NB4 (cell line): ENCODE measurements around the gene LY6G5B.
A peak's percentile ranks its signal among the peaks of the same experiment; 100 is the strongest.

Experiments used
- DNase-seq: peaks from one replicate; pipeline ENCODE4 v3.0.0; 2010; ENCODE audit warnings: low read depth
- H3K4me3 ChIP-seq: one replicate; pipeline ENCODE4 v1.5.1; 2011; ENCODE audit warnings: mild to moderate bottlenecking, low read depth, low read length, moderate library complexity
- CTCF ChIP-seq: IDR thresholded peaks from one replicate; pipeline ENCODE4 v1.5.1; 2012; ENCODE audit warnings: low read depth, low read length
- MAX ChIP-seq: IDR thresholded peaks from 2 replicates; pipeline ENCODE4 v1.6.1; 2011; ENCODE audit warnings: low read depth, low read length
- MYC ChIP-seq: IDR thresholded peaks from 2 replicates; pipeline ENCODE4 v1.6.1; 2011; ENCODE audit warnings: low read depth, low read length
- POLR2A ChIP-seq: IDR thresholded peaks from 2 replicates; pipeline ENCODE4 v1.6.1; 2011; ENCODE audit warnings: mild to moderate bottlenecking; ENCODE audit not compliant: insufficient read length; ENCODE audit errors: extremely low read depth

The LY6G5B gene

GRCh38 chr6:31680226-31681134 is 10.7 kb downstream of the LY6G5B start, which contains the start of gene LY6G5C:
LY6G5C (minus strand) TSS chr6:31681067; CDS start chr6:31680373, 694 bp downstream.
- TF ChIP-seq MYC (no peak), POLR2A (no peak), MAX (0 out of 2 replicates have a peak, but pooled peaks have one; percentile 23), CTCF (peak; percentile 60)
- peak; percentile 91 for DNase-seq
- peak within 1 kb of the TSS; percentile 59 for H3K4me3 ChIP-seq

GRCh38 chr6:31681135-31681671 is 11.4 kb downstream of the LY6G5B start:
- no peak for TF ChIP-seq MYC
- no peak for TF ChIP-seq MAX
- peak; percentile 26 for TF ChIP-seq CTCF
- no peak for TF ChIP-seq POLR2A
- DNase-seq: peak; percentile 70
- peak overlapping the region; percentile 59 for H3K4me3 ChIP-seq

- no peak for DNase-seq
- TF ChIP-seq MYC (no peak), POLR2A (no peak), CTCF (no peak), MAX (no peak)
- no peak overlapping the region for H3K4me3 ChIP-seq
These were observed 13.8 kb downstream of the LY6G5B start for GRCh38 chr6:31683591-31683990.

- TF ChIP-seq MAX: no peak
- TF ChIP-seq POLR2A: no peak
- no peak for TF ChIP-seq CTCF
- TF ChIP-seq MYC: no peak
- DNase-seq: no peak
- H3K4me3 ChIP-seq: no peak overlapping the region
These were observed 16.7 kb downstream of the LY6G5B start for GRCh38 chr6:31686483-31686882.

GRCh38 chr6:31687321-31687720 is 17.5 kb downstream of the LY6G5B start:
- TF ChIP-seq CTCF: no peak
- DNase-seq: no peak
- H3K4me3 ChIP-seq: no peak overlapping the region
